Choroid plexus epithelial cell (primary cell): ENCODE data around the gene KLHL11.

Source experiments
- DNase-seq: peaks from one replicate; pipeline ENCODE4 v3.0.0-alpha.2; 2010; ENCODE audit warnings: low read depth
- H3K4me3 ChIP-seq: 2 replicates; pipeline ENCODE4 v1.5.1; 2011; ENCODE audit warnings: low read depth, mild to moderate bottlenecking, control low read depth, low read length, moderate library complexity
- TF ChIP-seq, protein P1 (sequence below): conservative IDR thresholded peaks from 2 replicates; pipeline ENCODE4 v1.5.1; 2011; ENCODE audit warnings: low read depth, mild to moderate bottlenecking, control low read depth, inconsistent platforms, low read length, moderate library complexity

Gene KLHL11

DNA sequence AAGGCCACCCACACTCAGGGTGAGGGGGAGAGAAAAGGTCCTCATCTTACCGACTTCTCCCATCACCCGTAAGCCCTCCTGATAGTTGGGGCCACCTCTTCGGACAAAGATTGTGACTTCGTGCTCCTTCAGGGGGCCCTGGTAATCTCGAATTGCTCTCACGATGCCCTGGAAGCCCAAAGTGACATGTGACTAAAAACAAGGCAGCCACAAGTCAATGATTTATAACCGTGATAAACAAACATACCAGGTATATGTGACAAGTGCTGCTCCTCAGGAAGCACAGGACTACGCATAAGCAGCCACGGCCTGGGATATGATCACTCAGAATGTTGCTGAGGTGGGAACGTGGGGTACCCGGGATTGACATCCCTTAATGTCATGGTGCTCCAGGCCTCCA, 36.4 kb upstream of the KLHL11 start:
- H3K4me3 ChIP-seq = no peak overlapping the region
- TF ChIP-seq, protein P1, sequence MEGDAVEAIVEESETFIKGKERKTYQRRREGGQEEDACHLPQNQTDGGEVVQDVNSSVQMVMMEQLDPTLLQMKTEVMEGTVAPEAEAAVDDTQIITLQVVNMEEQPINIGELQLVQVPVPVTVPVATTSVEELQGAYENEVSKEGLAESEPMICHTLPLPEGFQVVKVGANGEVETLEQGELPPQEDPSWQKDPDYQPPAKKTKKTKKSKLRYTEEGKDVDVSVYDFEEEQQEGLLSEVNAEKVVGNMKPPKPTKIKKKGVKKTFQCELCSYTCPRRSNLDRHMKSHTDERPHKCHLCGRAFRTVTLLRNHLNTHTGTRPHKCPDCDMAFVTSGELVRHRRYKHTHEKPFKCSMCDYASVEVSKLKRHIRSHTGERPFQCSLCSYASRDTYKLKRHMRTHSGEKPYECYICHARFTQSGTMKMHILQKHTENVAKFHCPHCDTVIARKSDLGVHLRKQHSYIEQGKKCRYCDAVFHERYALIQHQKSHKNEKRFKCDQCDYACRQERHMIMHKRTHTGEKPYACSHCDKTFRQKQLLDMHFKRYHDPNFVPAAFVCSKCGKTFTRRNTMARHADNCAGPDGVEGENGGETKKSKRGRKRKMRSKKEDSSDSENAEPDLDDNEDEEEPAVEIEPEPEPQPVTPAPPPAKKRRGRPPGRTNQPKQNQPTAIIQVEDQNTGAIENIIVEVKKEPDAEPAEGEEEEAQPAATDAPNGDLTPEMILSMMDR = no peak
- no peak for DNase-seq

DNA sequence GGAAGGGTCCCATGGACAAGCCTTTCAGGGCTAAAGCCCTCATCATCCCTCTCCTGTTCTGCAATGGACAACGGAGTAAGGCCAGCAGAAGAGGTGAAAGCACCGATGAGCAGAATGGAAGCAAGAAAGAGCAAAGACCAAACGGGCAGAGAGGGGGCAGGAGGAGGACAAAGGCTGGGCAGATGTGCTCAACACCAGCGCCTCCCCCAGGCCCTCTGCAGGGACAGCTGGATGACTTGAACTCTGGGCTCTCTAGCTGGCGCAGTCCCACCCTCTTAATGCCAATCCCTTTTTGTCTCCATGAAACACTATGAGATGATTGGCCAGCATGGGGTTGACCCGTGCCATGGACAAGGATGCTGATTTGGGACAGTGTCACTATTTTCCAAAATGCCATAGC, 31.5 kb upstream of the KLHL11 start:
- TF ChIP-seq, protein P1 = no peak
- no peak for DNase-seq
- no peak overlapping the region for H3K4me3 ChIP-seq

DNA sequence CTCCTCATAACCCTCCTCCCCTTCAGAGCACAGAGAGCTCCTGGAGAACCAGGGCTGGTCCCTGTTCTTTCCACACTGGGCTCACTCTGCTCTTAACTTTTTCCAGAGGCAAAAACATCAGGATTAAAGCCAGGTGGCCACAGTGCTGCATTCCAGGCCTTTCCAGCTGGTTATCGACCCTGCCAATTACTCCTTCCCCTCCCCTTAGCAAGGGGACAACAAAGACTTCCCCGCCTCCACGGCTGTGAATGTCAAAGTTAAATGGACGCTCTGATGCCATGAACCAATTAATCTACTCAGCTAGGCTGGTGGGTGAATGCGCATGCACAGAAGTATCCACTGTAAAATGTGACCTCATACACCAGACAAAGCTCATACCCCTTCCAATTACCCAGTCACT, 30.4 kb upstream of the KLHL11 start:
- H3K4me3 ChIP-seq = no peak overlapping the region
- DNase-seq = no peak
- TF ChIP-seq, protein P1 = no peak

DNA sequence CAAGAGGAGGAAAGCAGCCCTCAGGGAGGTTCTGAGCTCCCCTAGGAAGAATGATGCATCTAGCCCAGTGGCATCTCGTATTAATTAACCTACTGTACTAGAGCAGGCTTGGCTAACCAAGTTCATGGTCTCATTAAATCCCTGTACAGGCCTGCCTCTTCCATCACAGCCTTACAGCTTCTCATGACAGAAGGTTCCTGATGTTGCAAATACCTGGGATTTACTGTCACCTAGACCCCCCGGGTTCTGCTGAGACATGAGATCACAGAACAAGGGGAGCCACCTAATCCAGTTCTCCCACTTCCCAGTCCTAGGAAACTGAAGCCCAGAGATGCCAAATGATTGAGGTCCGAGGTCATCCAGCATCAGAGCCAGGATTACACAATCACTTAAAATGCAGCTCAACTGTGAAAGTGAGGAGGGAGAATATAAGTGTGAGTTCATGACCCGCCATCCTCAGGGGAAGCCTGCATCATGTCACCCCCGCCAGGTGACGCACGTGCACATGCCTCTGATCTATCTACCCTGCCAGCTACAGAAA, 29.6 kb upstream of the KLHL11 start:
- DNase-seq = peak; percentile 78
- no peak overlapping the region for H3K4me3 ChIP-seq
- TF ChIP-seq, protein P1 = no peak

DNA sequence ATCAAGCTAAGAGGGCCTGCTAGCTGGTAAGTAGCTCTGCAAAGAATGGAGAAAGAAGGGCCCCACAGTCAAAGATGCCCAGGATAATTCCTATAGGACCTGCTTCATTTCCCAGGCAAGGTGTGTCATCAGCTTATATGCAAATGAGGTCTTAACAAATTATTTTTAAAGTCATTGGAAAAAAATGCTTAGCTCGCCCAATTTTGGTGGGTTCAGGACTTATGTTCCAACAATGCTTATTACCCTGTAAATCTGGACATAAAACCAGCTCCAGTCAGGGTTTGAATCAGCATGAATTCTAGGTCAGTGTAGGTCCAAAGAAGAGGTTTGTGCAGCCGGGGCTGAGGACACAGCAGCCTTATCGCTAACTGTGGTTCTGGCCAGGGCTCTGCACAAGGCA, 28.2 kb upstream of the KLHL11 start:
- TF ChIP-seq, protein P1 = no peak
- H3K4me3 ChIP-seq = no peak overlapping the region
- no peak for DNase-seq

DNA sequence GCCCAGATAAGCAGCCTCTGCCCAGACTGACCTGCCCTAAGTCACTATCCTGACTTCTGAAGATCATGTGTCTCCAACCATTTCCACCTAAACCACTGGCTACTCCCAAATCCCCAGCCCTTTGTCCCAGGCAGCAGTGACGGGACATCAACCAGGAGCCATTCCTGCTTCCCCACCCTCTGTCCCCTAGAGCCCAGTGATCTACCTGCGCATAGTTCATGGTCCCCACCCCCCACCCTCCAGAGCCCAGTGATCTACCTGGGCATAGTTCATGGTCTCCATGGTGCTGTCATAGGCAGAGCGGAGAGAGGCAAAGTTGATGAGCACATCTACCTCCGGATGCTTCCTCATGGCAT, 26.8 kb upstream of the KLHL11 start:
- no peak for DNase-seq
- no peak overlapping the region for H3K4me3 ChIP-seq
- TF ChIP-seq, protein P1 = no peak

DNA sequence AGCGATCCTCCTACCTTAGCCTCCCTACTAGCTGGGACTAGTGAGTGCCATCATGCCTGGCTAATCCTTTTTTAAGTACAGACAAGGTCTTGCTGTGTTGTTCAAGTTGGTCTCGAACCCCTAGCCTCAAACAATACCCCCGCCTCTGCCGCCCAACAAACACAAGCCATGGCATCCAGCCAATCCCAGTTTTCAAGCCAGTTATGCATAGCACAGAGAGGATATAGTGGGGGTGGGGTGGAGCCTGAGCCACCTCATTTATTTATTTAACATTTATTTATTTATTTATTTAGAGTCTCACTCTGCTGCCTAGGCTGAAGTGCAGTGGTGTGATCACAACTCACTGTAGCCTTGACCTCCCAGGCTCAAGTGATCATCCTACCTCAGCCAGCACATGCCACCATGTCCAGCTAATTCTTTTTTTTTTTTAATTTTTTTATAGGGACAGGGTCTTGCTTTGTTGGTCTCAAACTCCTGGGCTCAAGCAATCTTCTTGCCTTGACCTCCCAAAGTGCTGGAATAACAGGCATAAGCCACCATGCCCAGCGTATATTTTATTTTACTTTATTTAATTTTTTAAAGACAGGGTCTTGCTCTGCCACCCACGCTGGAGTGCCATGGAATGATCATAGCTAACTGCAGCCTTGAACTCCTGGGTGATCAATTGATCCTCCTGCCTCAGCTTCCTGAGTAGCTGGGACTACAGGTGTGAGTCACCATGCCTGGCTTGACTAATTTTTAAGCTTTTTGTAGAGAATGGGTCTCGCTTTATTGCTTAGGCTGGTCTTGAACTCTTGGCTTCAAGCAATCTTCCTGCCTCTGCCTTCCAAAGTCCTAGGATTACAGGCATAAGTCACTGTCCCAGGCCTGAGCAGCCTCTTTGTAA, 26.2 kb upstream of the KLHL11 start:
- H3K4me3 ChIP-seq = no peak overlapping the region
- DNase-seq = no peak
- TF ChIP-seq, protein P1 = no peak
